GM12878 (cell line): ENCODE data around the gene ARHGAP6.

Experiments used
- BACH1 ChIP-seq: fragments of 450-650 bp; IDR thresholded peaks from 2 replicates; pipeline ENCODE4 v1.6.1; 2017; ENCODE audit warnings: mild to moderate bottlenecking, borderline replicate concordance
- CEBPB ChIP-seq, 2 experiments: fragments of 150-350 bp in 1 of 2; IDR thresholded peaks; 2 replicates each; pipeline ENCODE4 v1.6.1; 2012 to 2014; ENCODE audit warnings: low read depth in 2 of 2, low read length in 2 of 2, borderline replicate concordance in 1 of 2, inconsistent platforms in 1 of 2
- CREM ChIP-seq: IDR thresholded peaks from 2 replicates; pipeline ENCODE4 v1.6.1; 2014; ENCODE audit warnings: antibody characterized with exemption, low read depth
- HDAC6 ChIP-seq: fragments of 200-600 bp; sonication (generic); IDR thresholded peaks from one replicate; pipeline ENCODE4 v1.8.0; 2017; ENCODE audit warnings: antibody characterized with exemption; ENCODE audit not compliant: unreplicated experiment
- IKZF1 ChIP-seq: fragments of 450-650 bp; conservative IDR thresholded peaks from 2 replicates; pipeline ENCODE4 v1.6.1; 2017; ENCODE audit warnings: antibody characterized with exemption, mild to moderate bottlenecking
- JUND ChIP-seq: IDR thresholded peaks from 2 replicates; pipeline ENCODE4 v1.6.1; 2012; ENCODE audit warnings: low read depth, mild to moderate bottlenecking, low read length, improper control_type of control experiment, moderate library complexity
- POLR2AphosphoS5 ChIP-seq: IDR thresholded peaks from 2 replicates; pipeline ENCODE4 v1.6.1; 2011; ENCODE audit warnings: mild to moderate bottlenecking, low read length, inconsistent platforms
- POU2F2 ChIP-seq: IDR thresholded peaks from 3 replicates; pipeline ENCODE4 v1.6.1; 2011; ENCODE audit warnings: low read depth, mild to moderate bottlenecking, low read length, borderline replicate concordance
- STAT1 ChIP-seq: fragments of 450-650 bp; conservative IDR thresholded peaks from 2 replicates; pipeline ENCODE4 v1.6.1; 2014; ENCODE audit warnings: antibody characterized with exemption, mild to moderate bottlenecking
- YY1 ChIP-seq: IDR thresholded peaks from 2 replicates; pipeline ENCODE4 v1.6.1; 2011; ENCODE audit warnings: low read depth, mild to moderate bottlenecking, low read length
- TF ChIP-seq, protein P1 (sequence below): IDR thresholded peaks from 2 replicates; pipeline ENCODE4 v1.6.1; 2012; ENCODE audit warnings: low read depth, low read length, improper control_type of control experiment
- TF ChIP-seq, protein P2 (sequence below), 3 experiments: IDR thresholded peaks in 2 of 3; conservative IDR thresholded peaks in 1 of 3; 2 replicates each; pipeline ENCODE4 v1.5.1; 2011; ENCODE audit warnings: low read depth in 3 of 3, low read length in 3 of 3, mild to moderate bottlenecking in 3 of 3, control low read depth in 2 of 3, moderate library complexity in 2 of 3, inconsistent platforms in 1 of 3, mixed read lengths in 1 of 3; ENCODE audit not compliant: control insufficient read depth in 2 of 3, insufficient read depth in 1 of 3; ENCODE audit errors: extremely low read depth in 1 of 3
- TF ChIP-seq, protein P3 (sequence below): fragments of 450-650 bp; IDR thresholded peaks from 2 replicates; pipeline ENCODE4 v1.6.1; 2018; ENCODE audit warnings: mild to moderate bottlenecking, low read depth, moderate library complexity; ENCODE audit not compliant: partially characterized antibody
- TF ChIP-seq, protein P4 (sequence below): fragments of 450-650 bp; IDR thresholded peaks from 2 replicates; pipeline ENCODE4 v1.6.1; 2017; ENCODE audit warnings: mild to moderate bottlenecking, low read depth, inconsistent platforms; ENCODE audit not compliant: poor library complexity, severe bottlenecking

DNA sequence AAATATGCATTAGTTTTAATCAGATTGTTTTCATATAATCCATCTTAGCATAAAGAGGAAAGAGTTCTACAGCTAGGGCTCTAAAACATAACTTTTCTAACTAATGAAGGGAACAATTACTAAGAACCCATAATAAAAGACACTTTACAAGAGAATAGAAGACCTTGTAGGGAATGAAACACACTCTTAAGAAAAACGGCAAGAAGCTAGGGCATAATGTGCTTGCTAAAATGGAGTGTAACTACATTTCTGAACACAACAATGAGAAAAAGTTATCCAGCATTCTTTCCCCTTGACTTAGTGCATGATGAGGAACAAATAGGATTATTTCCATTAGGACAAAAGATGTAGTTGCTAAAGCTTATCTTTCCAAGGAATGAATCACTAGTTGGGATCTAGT lies 54.6 kb downstream of the ARHGAP6 start:
- no peak for TF ChIP-seq HDAC6
- TF ChIP-seq JUND, result no peak
- TF ChIP-seq, protein P1, sequence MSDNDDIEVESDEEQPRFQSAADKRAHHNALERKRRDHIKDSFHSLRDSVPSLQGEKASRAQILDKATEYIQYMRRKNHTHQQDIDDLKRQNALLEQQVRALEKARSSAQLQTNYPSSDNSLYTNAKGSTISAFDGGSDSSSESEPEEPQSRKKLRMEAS, result no peak
- no peak for TF ChIP-seq POU2F2
- TF ChIP-seq, protein P2, sequence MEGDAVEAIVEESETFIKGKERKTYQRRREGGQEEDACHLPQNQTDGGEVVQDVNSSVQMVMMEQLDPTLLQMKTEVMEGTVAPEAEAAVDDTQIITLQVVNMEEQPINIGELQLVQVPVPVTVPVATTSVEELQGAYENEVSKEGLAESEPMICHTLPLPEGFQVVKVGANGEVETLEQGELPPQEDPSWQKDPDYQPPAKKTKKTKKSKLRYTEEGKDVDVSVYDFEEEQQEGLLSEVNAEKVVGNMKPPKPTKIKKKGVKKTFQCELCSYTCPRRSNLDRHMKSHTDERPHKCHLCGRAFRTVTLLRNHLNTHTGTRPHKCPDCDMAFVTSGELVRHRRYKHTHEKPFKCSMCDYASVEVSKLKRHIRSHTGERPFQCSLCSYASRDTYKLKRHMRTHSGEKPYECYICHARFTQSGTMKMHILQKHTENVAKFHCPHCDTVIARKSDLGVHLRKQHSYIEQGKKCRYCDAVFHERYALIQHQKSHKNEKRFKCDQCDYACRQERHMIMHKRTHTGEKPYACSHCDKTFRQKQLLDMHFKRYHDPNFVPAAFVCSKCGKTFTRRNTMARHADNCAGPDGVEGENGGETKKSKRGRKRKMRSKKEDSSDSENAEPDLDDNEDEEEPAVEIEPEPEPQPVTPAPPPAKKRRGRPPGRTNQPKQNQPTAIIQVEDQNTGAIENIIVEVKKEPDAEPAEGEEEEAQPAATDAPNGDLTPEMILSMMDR (IDR thresholded peaks at IDR 0.05 in 2 of 3, conservative IDR thresholded peaks at IDR 0.05 in 1 of 3; ENCODE audit: control insufficient read depth in 2 of 3, extremely low read depth in 1 of 3, insufficient read depth in 1 of 3, low read depth in 3 of 3, low read length in 3 of 3), result no peak
- TF ChIP-seq YY1, result no peak
- TF ChIP-seq IKZF1, result no peak
- TF ChIP-seq, protein P3, sequence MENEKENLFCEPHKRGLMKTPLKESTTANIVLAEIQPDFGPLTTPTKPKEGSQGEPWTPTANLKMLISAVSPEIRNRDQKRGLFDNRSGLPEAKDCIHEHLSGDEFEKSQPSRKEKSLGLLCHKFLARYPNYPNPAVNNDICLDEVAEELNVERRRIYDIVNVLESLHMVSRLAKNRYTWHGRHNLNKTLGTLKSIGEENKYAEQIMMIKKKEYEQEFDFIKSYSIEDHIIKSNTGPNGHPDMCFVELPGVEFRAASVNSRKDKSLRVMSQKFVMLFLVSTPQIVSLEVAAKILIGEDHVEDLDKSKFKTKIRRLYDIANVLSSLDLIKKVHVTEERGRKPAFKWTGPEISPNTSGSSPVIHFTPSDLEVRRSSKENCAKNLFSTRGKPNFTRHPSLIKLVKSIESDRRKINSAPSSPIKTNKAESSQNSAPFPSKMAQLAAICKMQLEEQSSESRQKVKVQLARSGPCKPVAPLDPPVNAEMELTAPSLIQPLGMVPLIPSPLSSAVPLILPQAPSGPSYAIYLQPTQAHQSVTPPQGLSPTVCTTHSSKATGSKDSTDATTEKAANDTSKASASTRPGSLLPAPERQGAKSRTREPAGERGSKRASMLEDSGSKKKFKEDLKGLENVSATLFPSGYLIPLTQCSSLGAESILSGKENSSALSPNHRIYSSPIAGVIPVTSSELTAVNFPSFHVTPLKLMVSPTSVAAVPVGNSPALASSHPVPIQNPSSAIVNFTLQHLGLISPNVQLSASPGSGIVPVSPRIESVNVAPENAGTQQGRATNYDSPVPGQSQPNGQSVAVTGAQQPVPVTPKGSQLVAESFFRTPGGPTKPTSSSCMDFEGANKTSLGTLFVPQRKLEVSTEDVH, result no peak
- TF ChIP-seq, protein P4, sequence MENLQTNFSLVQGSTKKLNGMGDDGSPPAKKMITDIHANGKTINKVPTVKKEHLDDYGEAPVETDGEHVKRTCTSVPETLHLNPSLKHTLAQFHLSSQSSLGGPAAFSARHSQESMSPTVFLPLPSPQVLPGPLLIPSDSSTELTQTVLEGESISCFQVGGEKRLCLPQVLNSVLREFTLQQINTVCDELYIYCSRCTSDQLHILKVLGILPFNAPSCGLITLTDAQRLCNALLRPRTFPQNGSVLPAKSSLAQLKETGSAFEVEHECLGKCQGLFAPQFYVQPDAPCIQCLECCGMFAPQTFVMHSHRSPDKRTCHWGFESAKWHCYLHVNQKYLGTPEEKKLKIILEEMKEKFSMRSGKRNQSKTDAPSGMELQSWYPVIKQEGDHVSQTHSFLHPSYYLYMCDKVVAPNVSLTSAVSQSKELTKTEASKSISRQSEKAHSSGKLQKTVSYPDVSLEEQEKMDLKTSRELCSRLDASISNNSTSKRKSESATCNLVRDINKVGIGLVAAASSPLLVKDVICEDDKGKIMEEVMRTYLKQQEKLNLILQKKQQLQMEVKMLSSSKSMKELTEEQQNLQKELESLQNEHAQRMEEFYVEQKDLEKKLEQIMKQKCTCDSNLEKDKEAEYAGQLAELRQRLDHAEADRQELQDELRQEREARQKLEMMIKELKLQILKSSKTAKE, result no peak
- TF ChIP-seq STAT1, result no peak
- TF ChIP-seq POLR2AphosphoS5, result no peak
- TF ChIP-seq BACH1, result no peak
- no peak for TF ChIP-seq CEBPB (IDR thresholded peaks at IDR 0.05; ENCODE audit: borderline replicate concordance in 1 of 2, low read depth in 2 of 2, low read length in 2 of 2)
- TF ChIP-seq CREM, result no peak
